HG03575 (cell line): ENCODE measurements around the gene MSMP.

ENCODE experiments used
- ATAC-seq: cut with Tn5 transposase; IDR thresholded peaks from one replicate; pipeline ENCODE4 v1.9.1; 2021; ENCODE audit not compliant: unreplicated experiment, insufficient number of reproducible peaks, low FRiP score; ENCODE audit errors: extremely low read depth

The MSMP gene

GRCh38 chr9:35774907-35775635 is 21.0 kb upstream of the MSMP start:
- no peak for ATAC-seq

DNA sequence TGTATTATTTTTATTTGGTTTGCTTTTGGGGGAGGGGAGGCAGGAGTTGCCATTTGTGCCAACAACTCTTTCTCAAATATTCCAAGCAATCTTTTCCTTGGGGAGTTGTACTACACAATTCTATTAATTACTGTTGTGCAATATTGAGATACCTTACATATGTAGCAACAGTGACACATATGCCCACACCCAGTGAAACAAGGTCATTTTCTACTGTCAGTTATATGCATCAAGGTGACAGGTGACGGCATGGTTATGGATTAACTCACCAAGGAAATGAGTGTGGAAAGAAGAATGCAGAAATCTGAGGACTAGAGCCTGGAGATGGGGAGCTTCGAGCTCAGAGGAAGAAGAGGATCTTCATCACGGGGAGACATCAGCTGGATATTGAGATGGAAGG is 17.9 kb upstream of the MSMP start:
- no peak for ATAC-seq

GRCh38 chr9:35771534-35771933 is 17.5 kb upstream of the MSMP start:
- ATAC-seq, result no peak

GRCh38 chr9:35771075-35771433 is 17.0 kb upstream of the MSMP start:
- no peak for ATAC-seq

- no peak for ATAC-seq
Measured at GRCh38 chr9:35769763-35770162, 15.7 kb upstream of the MSMP start.

- no peak for ATAC-seq
Measured at GRCh38 chr9:35767458-35767857, 13.4 kb upstream of the MSMP start.

DNA sequence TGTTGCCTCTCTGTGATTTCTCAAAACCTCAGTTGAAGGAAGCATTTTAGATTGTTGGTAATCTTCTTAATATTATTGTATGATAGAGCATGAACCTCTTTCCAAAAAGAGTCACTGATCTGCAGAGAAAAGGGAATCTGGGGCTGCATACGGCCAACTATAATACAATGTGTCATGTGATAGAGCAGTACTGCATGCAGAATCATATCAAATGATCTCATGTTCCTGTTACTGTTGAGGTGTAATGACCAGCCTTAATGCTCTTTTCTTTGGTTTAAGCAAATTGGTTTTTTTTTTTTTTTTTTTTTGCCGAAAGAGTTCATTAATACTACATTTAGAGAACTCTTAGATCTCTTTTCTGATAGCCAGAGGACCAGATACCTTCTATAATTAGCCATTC is 12.9 kb upstream of the MSMP start:
- no peak for ATAC-seq

GRCh38 chr9:35763803-35764202 is 9.7 kb upstream of the MSMP start:
- no peak for ATAC-seq

- no peak for ATAC-seq
Measured at GRCh38 chr9:35763181-35763580, 9.1 kb upstream of the MSMP start.

DNA sequence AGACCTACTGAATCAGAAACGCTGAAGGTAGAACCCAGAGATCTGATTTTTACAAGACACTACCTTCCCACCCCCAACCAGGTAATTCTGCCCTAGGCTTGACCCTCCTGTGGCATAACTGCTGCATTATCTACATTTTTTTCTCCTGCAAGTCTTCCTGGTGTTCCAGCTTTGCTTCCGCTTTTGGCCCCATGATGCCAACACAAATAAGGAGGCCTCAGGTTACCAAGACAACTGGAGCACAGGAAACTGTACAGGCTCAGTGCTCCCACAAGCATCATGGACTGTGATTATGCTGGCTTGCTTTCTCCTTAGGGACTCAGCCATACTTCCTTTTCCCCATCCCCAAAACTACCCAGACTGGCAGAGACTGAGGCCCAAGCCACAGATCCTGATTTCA is 6.6 kb upstream of the MSMP start:
- no peak for ATAC-seq

GRCh38 chr9:35759795-35760194 is 5.7 kb upstream of the MSMP start:
- ATAC-seq, result no peak

DNA sequence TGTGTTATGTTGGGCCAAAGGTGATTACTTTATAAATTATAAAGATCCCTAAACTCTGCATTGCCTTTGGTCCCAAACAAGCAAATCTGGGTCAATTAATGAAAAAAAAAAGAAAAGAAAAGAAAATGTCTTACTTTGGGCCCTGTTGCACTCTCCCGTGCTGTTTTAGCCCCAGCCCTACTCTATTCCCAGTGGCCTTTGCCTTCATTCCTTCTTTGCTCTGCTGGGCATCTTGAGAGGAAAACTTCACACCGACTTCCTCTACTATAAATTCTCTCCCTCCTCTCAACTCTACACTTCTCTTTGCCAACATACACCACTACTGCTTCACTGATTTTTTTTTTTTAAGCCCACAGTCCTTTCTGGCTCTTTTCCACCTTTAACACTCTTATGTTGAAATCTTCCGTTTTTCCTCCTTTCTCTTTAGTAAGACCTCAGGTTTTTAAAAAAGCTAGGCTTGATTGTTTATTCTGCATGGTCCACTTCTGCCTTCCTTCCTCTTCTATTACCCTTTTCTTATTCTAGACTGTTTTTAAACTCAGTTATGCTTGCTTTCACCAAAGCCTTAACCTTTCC is 4.5 kb upstream of the MSMP start:
- no peak for ATAC-seq

DNA sequence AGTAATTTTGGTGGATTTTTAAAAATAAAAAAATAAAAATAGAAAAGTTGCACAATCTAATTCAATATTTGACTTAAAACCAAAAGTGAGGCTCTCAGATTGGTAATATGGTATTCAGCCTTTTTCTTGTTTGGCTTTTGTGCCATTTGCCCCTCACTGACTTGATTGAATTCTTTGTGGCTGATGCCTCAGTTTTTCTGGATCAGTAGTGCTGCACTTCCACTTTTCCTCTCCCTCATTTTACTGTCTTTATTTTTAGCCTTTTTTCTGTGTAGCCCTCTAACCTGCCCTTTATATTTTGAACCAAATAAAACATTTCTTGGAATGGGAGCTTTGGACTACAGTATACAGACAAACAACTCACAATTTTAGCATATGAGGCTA is 3.8 kb upstream of the MSMP start:
- no peak for ATAC-seq

DNA sequence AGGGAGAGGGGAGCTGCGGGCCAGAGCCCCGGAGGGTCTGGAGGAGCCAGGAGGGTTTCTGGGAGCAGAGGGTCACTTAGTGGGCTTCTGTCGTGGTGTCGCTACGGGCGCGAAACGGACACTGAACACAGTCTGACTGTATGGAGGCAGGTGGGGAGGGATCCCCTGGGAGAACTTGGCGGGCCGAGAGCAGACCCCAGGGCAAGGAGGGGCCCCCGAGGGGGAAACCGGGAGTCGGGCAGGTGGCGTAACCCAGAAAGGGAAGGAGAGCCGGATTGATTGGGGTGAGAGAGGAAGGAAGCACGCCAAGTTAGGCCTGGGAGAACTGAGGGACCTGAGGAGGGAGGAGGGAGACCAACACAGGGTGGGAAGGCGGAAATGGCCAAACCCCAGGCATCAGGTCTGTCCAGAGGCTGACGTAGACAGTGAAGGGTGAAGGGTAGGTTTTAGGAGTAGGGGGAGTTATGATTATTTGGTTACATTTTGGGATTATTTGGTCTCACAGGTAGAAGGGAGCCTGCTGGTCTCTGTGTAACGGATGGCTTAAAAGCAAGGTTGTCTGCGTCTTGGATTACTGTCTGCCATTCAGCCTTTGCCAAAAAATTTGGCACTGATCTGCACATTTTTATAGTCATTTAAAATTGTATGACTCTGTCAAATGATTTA is 3.3 kb upstream of the MSMP start:
- ATAC-seq, result no peak

GRCh38 chr9:35756275-35757225 is 2.5 kb upstream of the MSMP start:
- ATAC-seq, result no peak

DNA sequence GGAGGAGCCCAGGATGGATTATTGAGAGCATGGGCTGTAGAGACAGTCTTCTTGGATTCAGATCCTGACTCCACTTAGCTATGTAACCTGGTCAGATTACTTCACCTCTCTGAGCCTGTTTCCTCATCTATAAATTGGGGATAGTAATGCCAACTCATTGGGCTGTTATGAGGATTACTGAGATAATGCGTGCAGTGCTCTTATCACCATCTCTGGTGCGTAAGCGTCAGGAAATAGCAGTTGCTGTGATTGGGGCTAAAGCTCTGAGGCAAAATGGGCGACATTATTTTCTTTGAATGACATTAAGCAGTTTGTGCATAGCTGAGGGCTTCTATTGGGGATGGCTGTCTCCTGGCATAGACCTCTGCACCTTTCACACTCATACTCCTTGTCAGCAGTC is 995 bp upstream of the MSMP start:
- no peak for ATAC-seq

DNA sequence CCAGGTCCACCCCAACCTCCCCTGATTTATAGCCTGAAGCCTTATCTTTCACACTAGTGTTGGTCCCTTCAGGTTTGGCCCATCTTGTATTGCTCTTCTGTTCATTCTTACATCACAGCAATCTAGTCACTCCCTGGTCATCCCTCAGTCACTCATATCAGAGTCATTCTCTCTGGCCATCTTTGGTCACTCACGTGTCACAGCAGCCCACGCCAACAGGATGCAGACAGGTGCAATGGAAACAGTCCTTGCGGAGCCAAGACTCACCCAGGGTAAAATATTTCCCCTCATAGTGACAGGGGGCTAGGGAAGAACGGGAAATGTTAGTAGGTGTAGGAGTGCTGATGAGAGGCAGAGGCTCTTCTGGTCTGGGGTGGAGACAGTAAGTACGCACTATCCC is 610 bp downstream of the MSMP start:
- no peak for ATAC-seq

DNA sequence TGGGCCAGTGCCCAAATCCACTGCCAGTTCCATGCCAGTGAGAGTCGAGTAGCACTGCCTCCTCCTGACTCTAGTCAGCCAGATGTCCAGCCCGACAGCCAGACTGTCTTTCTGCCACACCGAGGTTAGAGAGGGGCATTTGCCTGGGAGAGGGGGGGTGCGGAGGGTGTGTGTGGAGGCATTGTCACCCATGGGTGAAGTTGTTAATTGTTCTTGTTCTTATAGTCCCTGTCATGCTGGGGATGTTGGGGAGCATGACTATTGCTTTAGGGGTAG is 3.9 kb downstream of the MSMP start:
- no peak for ATAC-seq

DNA sequence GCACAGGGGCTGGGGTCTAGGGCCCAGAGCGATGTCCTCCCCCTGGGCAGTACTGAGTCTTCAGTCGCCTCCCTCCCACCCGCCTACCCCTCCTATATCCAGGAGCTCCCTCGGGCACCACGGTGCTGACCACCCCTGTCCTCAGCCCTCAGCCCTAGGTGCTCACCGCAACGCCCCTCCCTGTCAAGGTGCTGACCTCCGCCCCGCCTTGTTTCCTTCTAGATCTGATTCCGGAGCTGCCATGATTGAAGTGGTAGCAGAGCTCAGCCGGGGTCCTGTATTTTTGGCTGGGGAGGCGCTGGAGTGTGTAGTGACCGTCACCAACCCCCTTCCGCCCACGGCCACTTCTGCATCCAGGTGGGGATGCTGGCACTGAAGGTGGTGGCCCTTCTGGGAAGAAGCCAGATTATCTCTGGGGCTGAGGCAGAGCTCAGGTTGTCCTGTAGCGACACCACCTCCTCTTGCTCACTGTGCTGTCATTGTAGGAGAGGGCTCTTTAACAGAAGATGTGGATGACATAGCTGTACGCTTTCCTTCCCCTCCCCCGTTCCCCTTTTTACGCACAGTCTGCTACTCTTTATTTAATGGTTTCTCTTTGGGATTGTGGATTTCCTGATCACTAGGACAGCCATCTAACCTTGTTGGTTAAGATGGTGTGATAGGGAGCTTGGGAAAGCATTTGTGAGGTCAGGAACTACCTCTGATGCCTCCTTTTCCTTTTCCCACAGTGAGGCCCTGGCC is 4.4 kb downstream of the MSMP start:
- ATAC-seq, result no peak
